GM12873 (cell line): ENCODE data around the gene NFE2L3.

Experiments
- CTCF ChIP-seq: IDR thresholded peaks from 2 replicates; pipeline ENCODE4 v1.5.1; 2012; ENCODE audit warnings: low read depth, mild to moderate bottlenecking, moderate library complexity, low read length, control low read depth; ENCODE audit not compliant: insufficient read depth; ENCODE audit errors: missing control alignments

The NFE2L3 gene

GRCh38 chr7:26157520-26158105 lies 5.6 kb downstream of the NFE2L3 start:
- no peak for TF ChIP-seq CTCF

- TF ChIP-seq CTCF = no peak
Observed at GRCh38 chr7:26159243-26159642, 7.2 kb downstream of the NFE2L3 start.

GRCh38 chr7:26160896-26161295 lies 8.9 kb downstream of the NFE2L3 start:
- no peak for TF ChIP-seq CTCF

GRCh38 chr7:26162431-26162830 lies 10.4 kb downstream of the NFE2L3 start:
- TF ChIP-seq CTCF = no peak

- TF ChIP-seq CTCF = no peak
Observed at GRCh38 chr7:26165950-26166683, 14.1 kb downstream of the NFE2L3 start.

- TF ChIP-seq CTCF = no peak
Observed at GRCh38 chr7:26166684-26167266, 14.8 kb downstream of the NFE2L3 start.

GRCh38 chr7:26167303-26167934 lies 15.4 kb downstream of the NFE2L3 start:
- no peak for TF ChIP-seq CTCF
